Osteocyte (in vitro differentiated cells): ENCODE results near the gene LEMD2. TPM values are rescaled to one million over a fixed set of nuclear protein-coding genes. Genes with fewer than 3 reads are reported as not detected.
A peak's percentile ranks its signal among the peaks of the same experiment; 100 is the strongest.

Experiments
- DNase-seq: peaks from one replicate; pipeline ENCODE4 v3.0.0; 2021; ENCODE audit warnings: mixed read lengths; ENCODE audit not compliant: unreplicated experiment; ENCODE audit errors: extremely low spot score
- H3K27ac Mint-ChIP-seq: one replicate; pipeline ENCODE4 v1.8.0; 2021; ENCODE audit warnings: mild to moderate bottlenecking, mixed read lengths; ENCODE audit not compliant: unreplicated experiment
- H3K27me3 Mint-ChIP-seq: one replicate; pipeline ENCODE4 v1.8.0; 2021; ENCODE audit warnings: mixed read lengths; ENCODE audit not compliant: unreplicated experiment
- H3K36me3 Mint-ChIP-seq: one replicate; pipeline ENCODE4 v1.8.0; 2021; ENCODE audit warnings: mixed read lengths; ENCODE audit not compliant: unreplicated experiment
- H3K4me1 Mint-ChIP-seq: one replicate; pipeline ENCODE4 v1.8.0; 2021; ENCODE audit warnings: mixed read lengths; ENCODE audit not compliant: unreplicated experiment
- H3K4me3 Mint-ChIP-seq: one replicate; pipeline ENCODE4 v1.8.0; 2021; ENCODE audit warnings: mild to moderate bottlenecking, moderate library complexity, mixed read lengths; ENCODE audit not compliant: unreplicated experiment
- H3K9me3 Mint-ChIP-seq: one replicate; pipeline ENCODE4 v1.8.0; 2021; ENCODE audit warnings: mixed read lengths; ENCODE audit not compliant: unreplicated experiment
- CTCF ChIP-seq: fragments of 200-600 bp; sonication (generic); IDR thresholded peaks from 2 replicates; pipeline ENCODE4 v1.5.0; 2021; ENCODE audit warnings: antibody characterized with exemption, mild to moderate bottlenecking, moderate library complexity
- total RNA-seq: library from RNA; stranded (reverse); gene quantifications from 2 replicates; pipeline ENCODE4 v1.2.1, GENCODE V29; 2021

LEMD2 gene
- total RNA-seq, 1 donor from 2014 or later, result 70.4 TPM

GRCh38 chr6:33777398-33778388 lies 11.2 kb downstream of the LEMD2 start:
- Mint-ChIP-seq H3K36me3 (peaks cover 61% of the 10 kb centered on the region), H3K27me3 (no peaks in the 10 kb centered on the region), H3K4me1 (peaks cover 29% of the 10 kb centered on the region), H3K9me3 (no peaks in the 10 kb centered on the region), H3K27ac (no peak overlapping the region), H3K4me3 (no peak overlapping the region)
- TF ChIP-seq CTCF, result no peak
- no peak for DNase-seq

- no peaks in the 10 kb centered on the region for H3K9me3 Mint-ChIP-seq
- peaks cover 58% of the 10 kb centered on the region for H3K36me3 Mint-ChIP-seq
- H3K27me3 Mint-ChIP-seq, result no peaks in the 10 kb centered on the region
- peaks cover 29% of the 10 kb centered on the region for H3K4me1 Mint-ChIP-seq
- no peak for TF ChIP-seq CTCF
- H3K27ac Mint-ChIP-seq, result no peak overlapping the region
- no peak overlapping the region for H3K4me3 Mint-ChIP-seq
- no peak for DNase-seq
Measured at GRCh38 chr6:33776764-33777163, 12.2 kb downstream of the LEMD2 start.

GRCh38 chr6:33776186-33776585 lies 12.7 kb downstream of the LEMD2 start:
- Mint-ChIP-seq H3K4me1 (peaks cover 27% of the 10 kb centered on the region), H3K9me3 (no peaks in the 10 kb centered on the region), H3K27ac (no peak overlapping the region), H3K36me3 (peaks cover 58% of the 10 kb centered on the region), H3K27me3 (no peaks in the 10 kb centered on the region), H3K4me3 (no peak overlapping the region)
- no peak for TF ChIP-seq CTCF
- no peak for DNase-seq

GRCh38 chr6:33774774-33775173 lies 14.2 kb downstream of the LEMD2 start:
- no peak for DNase-seq
- Mint-ChIP-seq H3K27me3 (no peaks in the 10 kb centered on the region), H3K27ac (no peak overlapping the region), H3K9me3 (no peaks in the 10 kb centered on the region), H3K36me3 (peaks cover 50% of the 10 kb centered on the region), H3K4me1 (peaks cover 38% of the 10 kb centered on the region), H3K4me3 (no peak overlapping the region)
- TF ChIP-seq CTCF, result no peak

GRCh38 chr6:33772902-33773472 lies 15.9 kb downstream of the LEMD2 start:
- Mint-ChIP-seq H3K27me3 (no peaks in the 10 kb centered on the region), H3K36me3 (peaks cover 38% of the 10 kb centered on the region), H3K4me1 (peaks cover 53% of the 10 kb centered on the region), H3K9me3 (no peaks in the 10 kb centered on the region), H3K27ac (peak overlapping the region; percentile 88), H3K4me3 (no peak overlapping the region)
- TF ChIP-seq CTCF, result no peak
- no peak for DNase-seq
